GM23248 (cell line): Measurements from ENCODE around the gene CMTM6.
"Not testable (repeated sequence)": the region's sequence is repeated elsewhere in the genome, so short reads cannot be mapped to it uniquely, and the experiment has no call there.

Experiments used
- EZH2 ChIP-seq: fragments of 200-600 bp; sonication (generic); IDR thresholded peaks from 2 replicates; pipeline ENCODE4 v1.6.1; 2018; ENCODE audit warnings: antibody characterized with exemption, mild to moderate bottlenecking; ENCODE audit not compliant: insufficient read depth, poor library complexity, severe bottlenecking
- EZH2phosphoT487 ChIP-seq: fragments of 200-600 bp; sonication (generic); IDR thresholded peaks from 2 replicates; pipeline ENCODE4 v1.6.1; 2018; ENCODE audit warnings: antibody characterized with exemption, moderate library complexity, mild to moderate bottlenecking, low read depth; ENCODE audit not compliant: insufficient read depth

GRCh38 chr3:32466808-32467207 lies 35.8 kb downstream of the CMTM6 start:
- TF ChIP-seq EZH2, EZH2phosphoT487: not testable (repeated sequence)
